Jurkat, Clone E6-1 (cell line): ENCODE measurements around the gene ARF4.

Experiments used
- DNase-seq: peaks from one replicate; pipeline ENCODE4 v3.0.0-alpha.2; 2011; ENCODE audit warnings: low read depth, low spot score
- H3K4me3 ChIP-seq: 2 replicates; pipeline ENCODE4 v1.5.1; 2011; ENCODE audit warnings: mild to moderate bottlenecking, low read length, control low read depth, moderate library complexity

The ARF4 gene

DNA sequence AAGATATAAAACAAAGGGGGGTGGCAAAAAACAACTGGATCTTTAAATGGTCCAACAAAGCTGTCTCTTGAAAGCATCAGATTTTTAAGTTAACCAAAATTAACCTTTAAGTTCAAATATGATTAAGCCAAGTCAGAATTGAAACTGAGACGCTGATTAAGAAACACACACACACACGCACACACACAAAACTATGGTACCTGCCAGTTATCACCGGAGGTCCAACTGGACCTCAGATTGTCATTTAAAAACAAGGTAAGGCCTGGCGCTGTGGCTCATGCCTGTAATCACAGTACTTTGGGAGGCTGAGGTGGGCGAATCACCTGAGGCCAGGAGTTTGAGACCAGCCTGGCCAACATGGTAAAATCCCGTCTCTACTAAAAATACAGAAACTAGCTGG is 10.4 kb downstream of the ARF4 start:
- DNase-seq = no peak
- no peak overlapping the region for H3K4me3 ChIP-seq

DNA sequence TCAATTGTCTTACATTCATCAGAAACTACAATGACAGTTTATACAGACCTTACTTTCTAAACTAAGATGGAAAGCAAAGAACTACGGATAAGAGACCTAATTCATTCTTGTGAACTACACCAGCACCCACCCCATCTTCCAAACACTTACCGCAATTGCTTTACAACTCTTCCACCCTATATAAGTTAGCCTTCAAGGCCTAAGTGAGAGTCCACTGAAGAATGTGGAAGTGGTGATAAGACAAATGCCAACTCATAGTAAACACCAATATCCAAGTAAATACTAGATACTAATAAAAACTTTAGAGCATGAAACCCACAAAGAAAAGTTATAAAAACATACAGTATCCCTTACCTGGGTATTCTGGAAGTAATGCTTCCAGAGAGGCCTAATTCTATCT is 13.6 kb downstream of the ARF4 start:
- H3K4me3 ChIP-seq = no peak overlapping the region
- DNase-seq = no peak

DNA sequence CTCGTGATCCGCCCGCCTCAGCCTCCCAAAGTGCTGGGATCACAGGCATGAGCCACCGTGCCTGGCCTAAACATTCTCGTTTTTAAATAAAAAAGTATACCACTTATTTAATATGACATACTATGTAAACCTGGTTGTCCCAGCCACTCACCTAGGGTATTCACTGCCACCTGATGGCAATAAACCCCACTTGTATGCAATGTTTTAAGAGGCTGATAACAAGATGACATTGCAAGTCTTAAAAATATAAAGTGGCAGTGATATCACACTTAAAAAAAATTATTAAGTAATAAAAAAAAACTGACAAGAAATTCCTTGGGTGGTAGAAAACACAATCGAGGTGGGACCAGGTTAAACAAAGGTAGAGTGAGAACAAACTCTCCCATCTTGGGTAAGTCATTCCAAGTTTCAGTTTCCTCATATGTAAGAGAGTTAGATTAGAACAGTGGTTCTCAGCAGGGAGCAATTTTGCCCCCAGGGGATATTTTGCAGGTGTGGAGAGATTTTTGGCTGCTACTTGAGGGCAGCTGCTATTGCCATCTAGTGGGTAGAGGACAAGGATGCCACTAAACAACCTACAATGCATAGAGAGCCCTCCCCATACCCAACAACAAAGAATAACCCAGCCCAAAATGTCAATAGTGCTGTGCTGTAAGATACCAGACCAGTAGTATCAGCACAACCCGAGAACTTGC is 14.5 kb downstream of the ARF4 start:
- H3K4me3 ChIP-seq = no peak overlapping the region
- DNase-seq = peak; percentile 36

- H3K4me3 ChIP-seq = no peak overlapping the region
- DNase-seq = no peak
Measured at GRCh38 chr3:57577801-57578200, 19.3 kb downstream of the ARF4 start.

DNA sequence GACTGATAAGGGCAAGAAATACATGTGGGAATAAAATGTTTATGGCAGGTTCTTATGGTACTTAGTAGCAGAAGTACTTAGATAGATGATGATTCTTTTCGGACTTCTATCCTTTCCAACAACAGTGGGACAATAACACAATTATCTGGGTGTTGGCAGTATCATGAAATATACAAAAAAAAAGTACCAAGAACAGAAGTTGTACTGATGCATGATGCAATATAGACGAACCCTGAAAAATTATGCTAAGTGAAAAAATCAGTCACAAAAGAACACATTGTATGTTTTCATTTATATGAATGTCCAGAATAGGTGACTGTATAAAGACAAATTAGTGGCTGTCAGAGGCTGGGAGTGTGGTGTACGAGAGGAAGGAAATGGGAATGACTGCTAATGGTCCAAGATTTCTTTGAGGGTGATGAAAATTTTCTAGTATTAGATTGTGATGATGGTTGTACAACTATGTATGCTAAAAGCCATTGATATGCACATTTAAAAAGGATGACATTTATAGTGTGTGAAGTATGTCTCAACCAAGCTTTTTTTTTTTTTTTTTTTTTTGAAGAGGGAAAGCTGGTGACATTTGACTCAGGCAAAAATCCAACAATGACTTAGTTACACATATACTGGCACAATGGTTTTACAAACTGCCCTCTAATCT is 21.0 kb downstream of the ARF4 start:
- H3K4me3 ChIP-seq = no peak overlapping the region
- no peak for DNase-seq

- no peak overlapping the region for H3K4me3 ChIP-seq
Measured at GRCh38 chr3:57572096-57572495, 25.0 kb downstream of the ARF4 start.

DNA sequence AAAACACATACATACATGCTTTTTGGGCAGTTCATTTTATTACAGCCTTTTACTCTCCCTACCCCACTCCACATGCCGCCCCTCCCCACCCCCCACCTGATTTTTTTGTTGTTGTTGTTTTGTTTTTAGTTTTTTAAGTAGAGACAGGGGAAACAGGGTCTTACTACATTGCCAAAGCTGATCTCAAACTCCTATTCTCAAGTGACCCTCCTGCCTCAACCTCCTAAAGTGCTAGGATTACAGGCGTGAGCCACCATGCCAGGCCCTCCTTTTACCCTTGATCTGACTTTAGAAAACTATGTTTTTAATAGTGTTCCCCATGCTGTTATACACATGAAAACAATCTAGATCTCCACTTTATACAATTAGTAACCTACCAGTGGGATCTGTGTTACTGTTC is 26.3 kb downstream of the ARF4 start:
- no peak for DNase-seq
- H3K4me3 ChIP-seq = no peak overlapping the region

More at GRCh38 chr3:57572096-57572495, 25.0 kb downstream of the ARF4 start:
- no peak for DNase-seq

GRCh38 chr3:57569859-57570450 is 27.2 kb downstream of the ARF4 start:
- no peak overlapping the region for H3K4me3 ChIP-seq

GRCh38 chr3:57559526-57559925 is 37.6 kb downstream of the ARF4 start:
- DNase-seq = no peak

More at GRCh38 chr3:57569859-57570450, 27.2 kb downstream of the ARF4 start:
- no peak for DNase-seq

GRCh38 chr3:57557085-57557537 is 40.0 kb downstream of the ARF4 start:
- peak overlapping the region; percentile 95 for H3K4me3 ChIP-seq
- DNase-seq = no peak

More at GRCh38 chr3:57559526-57559925, 37.6 kb downstream of the ARF4 start:
- H3K4me3 ChIP-seq = no peak overlapping the region

DNA sequence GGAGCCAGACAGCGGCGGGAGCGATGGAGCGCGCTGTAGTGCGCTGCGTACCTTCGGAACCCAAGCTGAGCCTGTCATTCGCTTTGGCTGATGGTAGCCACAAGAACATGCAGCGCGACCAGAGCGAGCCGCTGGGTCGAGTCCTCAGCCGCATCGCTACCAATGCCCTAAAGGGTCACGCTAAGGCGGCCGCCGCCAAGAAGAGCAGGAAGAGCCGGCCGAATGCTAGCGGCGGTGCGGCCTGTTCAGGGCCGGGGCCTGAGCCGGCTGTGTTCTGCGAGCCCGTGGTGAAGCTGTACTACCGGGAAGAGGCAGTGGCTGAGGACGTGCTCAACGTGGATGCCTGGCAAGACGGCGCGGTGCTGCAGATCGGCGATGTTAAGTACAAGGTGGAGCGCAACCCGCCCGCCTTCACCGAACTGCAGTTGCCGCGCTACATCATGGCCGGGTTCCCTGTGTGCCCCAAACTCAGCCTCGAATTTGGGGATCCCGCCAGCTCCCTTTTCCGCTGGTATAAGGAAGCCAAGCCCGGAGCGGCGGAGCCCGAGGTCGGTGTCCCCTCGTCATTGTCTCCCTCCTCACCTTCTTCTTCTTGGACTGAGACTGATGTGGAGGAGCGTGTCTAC is 40.6 kb downstream of the ARF4 start:
- H3K4me3 ChIP-seq = peak overlapping the region; percentile 95
- DNase-seq = no peak

- peak; percentile 88 for DNase-seq
- H3K4me3 ChIP-seq = peak within 1 kb of the TSS; percentile 95
Measured at GRCh38 chr3:57555738-57556458, 41.2 kb downstream of the ARF4 start, which contains the start of gene PDE12. PDE12 (plus strand) TSS chr3:57556274; CDS start chr3:57556380, 106 bp downstream.

- DNase-seq = no peak
Measured at GRCh38 chr3:57555306-57555705, 41.8 kb downstream of the ARF4 start.

GRCh38 chr3:57546616-57547015 is 50.5 kb downstream of the ARF4 start:
- H3K4me3 ChIP-seq = no peak overlapping the region
- no peak for DNase-seq

More at GRCh38 chr3:57555306-57555705, 41.8 kb downstream of the ARF4 start:
- H3K4me3 ChIP-seq = peak overlapping the region; percentile 95

- no peak for DNase-seq
- H3K4me3 ChIP-seq = no peak overlapping the region
Measured at GRCh38 chr3:57545636-57546268, 51.4 kb downstream of the ARF4 start.

- DNase-seq = no peak
- no peak within 1 kb of the TSS for H3K4me3 ChIP-seq
Measured at GRCh38 chr3:57544181-57545125, 52.7 kb downstream of the ARF4 start, which contains the start of gene DNAH12. DNAH12 (minus strand) TSS chr3:57544344; CDS start chr3:57542870, 1,474 bp downstream.

- no peak for DNase-seq
- H3K4me3 ChIP-seq = no peak overlapping the region
Measured at GRCh38 chr3:57538465-57538864, 58.7 kb downstream of the ARF4 start.
